Measurements from ENCODE around the gene PCP4.

DNA sequence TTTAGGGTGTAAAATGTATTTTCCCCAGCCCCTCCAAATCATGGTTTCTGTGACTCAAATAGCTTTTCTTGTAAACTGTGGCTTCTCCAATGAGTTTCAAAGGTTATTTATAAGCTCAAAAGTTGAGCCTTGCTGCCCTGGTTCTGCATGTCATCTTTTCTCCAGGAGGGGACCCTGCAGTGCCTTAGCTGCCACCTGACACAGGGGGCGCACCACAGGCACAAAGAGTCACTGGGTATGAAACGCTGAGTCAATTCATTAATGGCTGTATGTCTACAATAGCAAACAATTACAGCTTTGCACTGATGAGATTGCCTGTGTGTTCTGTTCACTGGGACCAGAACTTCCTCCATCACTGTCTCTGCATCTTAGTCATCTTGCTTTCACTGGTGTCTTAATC, 100.8 kb downstream of the PCP4 start:
- TF ChIP-seq, protein P1, sequence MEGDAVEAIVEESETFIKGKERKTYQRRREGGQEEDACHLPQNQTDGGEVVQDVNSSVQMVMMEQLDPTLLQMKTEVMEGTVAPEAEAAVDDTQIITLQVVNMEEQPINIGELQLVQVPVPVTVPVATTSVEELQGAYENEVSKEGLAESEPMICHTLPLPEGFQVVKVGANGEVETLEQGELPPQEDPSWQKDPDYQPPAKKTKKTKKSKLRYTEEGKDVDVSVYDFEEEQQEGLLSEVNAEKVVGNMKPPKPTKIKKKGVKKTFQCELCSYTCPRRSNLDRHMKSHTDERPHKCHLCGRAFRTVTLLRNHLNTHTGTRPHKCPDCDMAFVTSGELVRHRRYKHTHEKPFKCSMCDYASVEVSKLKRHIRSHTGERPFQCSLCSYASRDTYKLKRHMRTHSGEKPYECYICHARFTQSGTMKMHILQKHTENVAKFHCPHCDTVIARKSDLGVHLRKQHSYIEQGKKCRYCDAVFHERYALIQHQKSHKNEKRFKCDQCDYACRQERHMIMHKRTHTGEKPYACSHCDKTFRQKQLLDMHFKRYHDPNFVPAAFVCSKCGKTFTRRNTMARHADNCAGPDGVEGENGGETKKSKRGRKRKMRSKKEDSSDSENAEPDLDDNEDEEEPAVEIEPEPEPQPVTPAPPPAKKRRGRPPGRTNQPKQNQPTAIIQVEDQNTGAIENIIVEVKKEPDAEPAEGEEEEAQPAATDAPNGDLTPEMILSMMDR (conservative IDR thresholded peaks at IDR 0.05; ENCODE audit: low read length): no peak
- no peak for TF ChIP-seq EZH2phosphoT487 (IDR thresholded peaks at IDR 0.05; ENCODE audit: borderline replicate concordance)

All from Loucy (cell line).